HepG2 (cell line): Measurements from ENCODE around the gene KLHL36. TPM values are rescaled to one million over a fixed set of nuclear protein-coding genes. Genes with fewer than 3 reads are reported as not detected.
A peak's percentile ranks its signal among the peaks of the same experiment; 100 is the strongest.

Experiments used
- ATF1 ChIP-seq: IDR thresholded peaks from 2 replicates; pipeline ENCODE4 v1.6.1; 2016; ENCODE audit warnings: mild to moderate bottlenecking, control low read depth
- EED ChIP-seq: sonication (generic); formaldehyde crosslinking; IDR thresholded peaks from 2 replicates; pipeline ENCODE4 v1.5.0; 2020; ENCODE audit warnings: mild to moderate bottlenecking, missing genetic modification reagents
- ERF ChIP-seq: IDR thresholded peaks from 2 replicates; pipeline ENCODE4 v1.6.1; 2018; ENCODE audit warnings: missing biosample characterization, missing genetic modification reagents
- KDM5A ChIP-seq: fragments of 200-600 bp; sonication (generic); IDR thresholded peaks from 2 replicates; pipeline ENCODE4 v1.7.0; 2018; ENCODE audit warnings: antibody characterized with exemption, mild to moderate bottlenecking, low read length, borderline replicate concordance
- KLF13 ChIP-seq: sonication (generic); formaldehyde crosslinking; IDR thresholded peaks from 2 replicates; pipeline ENCODE4 v1.4.0; 2020; ENCODE audit warnings: mild to moderate bottlenecking, missing genetic modification reagents
- NAIF1 ChIP-seq: sonication (generic); formaldehyde crosslinking; IDR thresholded peaks from 2 replicates; pipeline ENCODE4 v1.5.0; 2020; ENCODE audit warnings: mild to moderate bottlenecking, missing genetic modification reagents, borderline replicate concordance
- NONO ChIP-seq, 2 experiments: fragments of 450-650 bp in 1 of 2; sonication (generic) in 1 of 2; formaldehyde crosslinking in 1 of 2; IDR thresholded peaks in 1 of 2; conservative IDR thresholded peaks in 1 of 2; 2 replicates each; pipeline versions ENCODE4 v1.6.1 to v1.8.0; 2017 to 2022; ENCODE audit warnings: mild to moderate bottlenecking in 1 of 2, missing genetic modification reagents in 1 of 2, moderate library complexity in 1 of 2
- NR2F6 ChIP-seq, 2 experiments: IDR thresholded peaks; 2 replicates each; pipeline ENCODE4 v1.6.1; 2016; ENCODE audit warnings: antibody characterized with exemption in 1 of 2, mild to moderate bottlenecking in 1 of 2
- TGIF2 ChIP-seq: IDR thresholded peaks from 2 replicates; pipeline ENCODE4 v1.6.1; 2016; ENCODE audit warnings: control low read depth, missing compliant biosample characterization
- ZNF276 ChIP-seq: sonication (generic); formaldehyde crosslinking; IDR thresholded peaks from 2 replicates; pipeline ENCODE4 v1.4.0; 2020; ENCODE audit warnings: mild to moderate bottlenecking, low read depth, missing genetic modification reagents
- ZNF367 ChIP-seq: sonication (generic); formaldehyde crosslinking; IDR thresholded peaks from 2 replicates; pipeline ENCODE4 v1.4.0; 2020; ENCODE audit warnings: missing genetic modification reagents, borderline replicate concordance
- ZNF383 ChIP-seq: sonication (generic); formaldehyde crosslinking; IDR thresholded peaks from 2 replicates; pipeline ENCODE4 v1.4.0; 2020; ENCODE audit warnings: missing genetic modification reagents, mild to moderate bottlenecking, borderline replicate concordance
- ZNF543 ChIP-seq: sonication (generic); formaldehyde crosslinking; IDR thresholded peaks from 2 replicates; pipeline ENCODE4 v1.4.0; 2020; ENCODE audit warnings: mild to moderate bottlenecking, missing genetic modification reagents
- ZNF616 ChIP-seq: sonication (generic); formaldehyde crosslinking; IDR thresholded peaks from 2 replicates; pipeline ENCODE4 v1.5.0; 2020; ENCODE audit warnings: low read depth, mild to moderate bottlenecking, missing genetic modification reagents
- ZNF639 ChIP-seq: conservative IDR thresholded peaks from 2 replicates; pipeline ENCODE4 v1.6.1; 2018; ENCODE audit warnings: missing genetic modification reagents
- ZNF670 ChIP-seq: sonication (generic); formaldehyde crosslinking; IDR thresholded peaks from 2 replicates; pipeline ENCODE4 v1.8.0; 2022; ENCODE audit warnings: mild to moderate bottlenecking, missing genetic modification reagents, borderline replicate concordance
- ZNF766 ChIP-seq: sonication (generic); formaldehyde crosslinking; IDR thresholded peaks from 2 replicates; pipeline ENCODE4 v1.5.0; 2020; ENCODE audit warnings: missing genetic modification reagents, borderline replicate concordance
- ZNF780A ChIP-seq: sonication (generic); formaldehyde crosslinking; IDR thresholded peaks from 2 replicates; pipeline ENCODE4 v1.8.0; 2022; ENCODE audit warnings: mild to moderate bottlenecking, missing genetic modification reagents, moderate library complexity
- polyA plus RNA-seq, 8 experiments: library from polyadenylated mRNA; depleted of rRNA in 3 of 8; stranded (reverse) in 7 of 8; unstranded in 1 of 8; fragments of >200 nt; fragmentation: Illumina TruSeq in 4 of 8; extraction: Trizol in 4 of 8; gene quantifications; 2 replicates each; pipeline versions ENCODE4 v1.2.1 to v1.2.3, GENCODE V29; 2011 to 2016; ENCODE audit warnings: low read depth in 4 of 8, missing spikeins in 1 of 8, mixed read lengths in 1 of 8; ENCODE audit not compliant: insufficient read depth in 1 of 8
- total RNA-seq, 5 experiments: library from RNA; depleted of rRNA; stranded (reverse); fragments of >200 nt; fragmentation: Illumina TruSeq; extraction: Trizol; gene quantifications; 2 replicates each; pipeline ENCODE4 v1.2.3, GENCODE V29; 2016; ENCODE audit warnings: low read depth in 1 of 5
- TF ChIP-seq, protein P1 (sequence below): sonication (generic); formaldehyde crosslinking; IDR thresholded peaks from 2 replicates; pipeline ENCODE4 v1.8.0; 2023; ENCODE audit warnings: mild to moderate bottlenecking, missing genetic modification reagents
- TF ChIP-seq, protein P2 (sequence below): sonication (generic); formaldehyde crosslinking; IDR thresholded peaks from 2 replicates; pipeline ENCODE4 v1.8.1; 2023; ENCODE audit warnings: mild to moderate bottlenecking, missing genetic modification reagents

KLHL36 gene
- total and polyA plus RNA-seq, 2 of the 13 experiments (the other 11 are each of a cell fraction or from before 2014, with no cell fraction given), result 24.3 to 26.0 TPM

- TF ChIP-seq ZNF543 (CRISPR knock-in tag) (0 out of 2 replicates have a peak, but pooled peaks have one; percentile 1), TGIF2 (peak; percentile 53; the same call in 1 of the 2 replicates), ZNF670 (CRISPR knock-in tag) (0 out of 2 replicates have a peak, but pooled peaks have one; percentile 35), NAIF1 (CRISPR knock-in tag) (no peak), ZNF639 (CRISPR knock-in tag) (0 out of 2 replicates have a peak, but pooled peaks have one; percentile 6), KDM5A (peak; percentile 51), ZNF367 (CRISPR knock-in tag) (0 out of 2 replicates have a peak, but pooled peaks have one; percentile 8), ERF (CRISPR knock-in tag) (peak; percentile 41; the same call in 1 of the 2 replicates), ZNF766 (CRISPR knock-in tag) (0 out of 2 replicates have a peak, but pooled peaks have one; percentile 1), ZNF276 (no peak), EED (CRISPR knock-in tag) (0 out of 2 replicates have a peak, but pooled peaks have one; percentile 2), ZNF383 (CRISPR knock-in tag) (no peak), KLF13 (0 out of 2 replicates have a peak, but pooled peaks have one; percentile 8), ZNF780A (CRISPR knock-in tag) (no peak), ZNF616 (CRISPR knock-in tag) (0 out of 2 replicates have a peak, but pooled peaks have one; percentile 2), NONO (IDR thresholded peaks at IDR 0.05) (no peak), NONO (CRISPR knock-in tag; conservative IDR thresholded peaks at IDR 0.05) (no peak; the same call in 1 of the 2 replicates), NR2F6 (IDR thresholded peaks at IDR 0.05) (no peak), NR2F6 (CRISPR knock-in tag; IDR thresholded peaks at IDR 0.05) (no peak), ATF1 (CRISPR knock-in tag) (peak; percentile 37; the same call in 1 of the 2 replicates)
- TF ChIP-seq, protein P1, sequence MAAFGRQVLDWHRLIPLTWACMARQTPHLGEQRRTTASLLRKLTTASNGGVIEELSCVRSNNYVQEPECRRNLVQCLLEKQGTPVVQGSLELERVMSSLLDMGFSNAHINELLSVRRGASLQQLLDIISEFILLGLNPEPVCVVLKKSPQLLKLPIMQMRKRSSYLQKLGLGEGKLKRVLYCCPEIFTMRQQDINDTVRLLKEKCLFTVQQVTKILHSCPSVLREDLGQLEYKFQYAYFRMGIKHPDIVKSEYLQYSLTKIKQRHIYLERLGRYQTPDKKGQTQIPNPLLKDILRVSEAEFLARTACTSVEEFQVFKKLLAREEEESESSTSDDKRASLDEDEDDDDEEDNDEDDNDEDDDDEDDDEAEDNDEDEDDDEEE, result peak; percentile 47; the same call in 1 of the 2 replicates
- TF ChIP-seq, protein P2, sequence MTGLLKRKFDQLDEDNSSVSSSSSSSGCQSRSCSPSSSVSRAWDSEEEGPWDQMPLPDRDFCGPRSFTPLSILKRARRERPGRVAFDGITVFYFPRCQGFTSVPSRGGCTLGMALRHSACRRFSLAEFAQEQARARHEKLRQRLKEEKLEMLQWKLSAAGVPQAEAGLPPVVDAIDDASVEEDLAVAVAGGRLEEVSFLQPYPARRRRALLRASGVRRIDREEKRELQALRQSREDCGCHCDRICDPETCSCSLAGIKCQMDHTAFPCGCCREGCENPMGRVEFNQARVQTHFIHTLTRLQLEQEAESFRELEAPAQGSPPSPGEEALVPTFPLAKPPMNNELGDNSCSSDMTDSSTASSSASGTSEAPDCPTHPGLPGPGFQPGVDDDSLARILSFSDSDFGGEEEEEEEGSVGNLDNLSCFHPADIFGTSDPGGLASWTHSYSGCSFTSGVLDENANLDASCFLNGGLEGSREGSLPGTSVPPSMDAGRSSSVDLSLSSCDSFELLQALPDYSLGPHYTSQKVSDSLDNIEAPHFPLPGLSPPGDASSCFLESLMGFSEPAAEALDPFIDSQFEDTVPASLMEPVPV (CRISPR knock-in tag), result no peak
Measured at GRCh38 chr16:84700446-84701300, 52.4 kb downstream of the KLHL36 start (continued).
